ENCODE results near the gene TFB2M.

DNA sequence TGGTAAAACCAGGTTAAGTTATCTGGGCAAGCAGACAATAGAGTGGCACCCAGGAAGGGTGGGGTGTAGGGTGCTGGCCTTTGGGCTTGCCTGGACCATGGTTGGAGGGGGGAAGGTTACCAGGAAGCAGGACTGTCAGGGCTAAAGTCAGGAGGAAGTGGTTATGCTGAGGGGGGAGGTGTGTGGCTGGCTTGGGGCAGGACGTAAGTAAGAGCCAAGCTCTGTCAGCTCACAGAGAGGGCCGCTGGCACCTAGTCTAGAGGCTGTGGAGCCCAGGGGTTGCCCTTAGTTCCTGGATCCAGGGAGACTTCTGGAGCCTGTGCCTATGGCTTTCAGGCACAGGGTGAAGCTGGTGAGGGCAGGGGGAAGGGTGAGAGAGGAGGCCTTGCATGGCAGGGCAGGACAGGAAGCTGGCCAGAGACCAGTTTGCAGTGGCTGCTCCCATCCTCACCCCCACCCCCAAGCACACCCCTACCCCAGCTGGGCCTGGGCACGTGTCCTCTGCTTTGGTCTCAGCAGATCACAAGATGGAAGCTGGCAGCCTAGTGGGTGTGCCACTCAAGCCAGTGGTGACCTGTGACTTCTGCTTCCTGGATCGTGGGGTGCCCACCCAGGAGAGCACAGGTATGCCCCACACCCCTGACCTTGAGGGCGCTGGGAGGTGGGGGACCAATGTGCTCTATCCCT, 38.5 kb downstream of the TFB2M start:
- TF ChIP-seq, protein P1, sequence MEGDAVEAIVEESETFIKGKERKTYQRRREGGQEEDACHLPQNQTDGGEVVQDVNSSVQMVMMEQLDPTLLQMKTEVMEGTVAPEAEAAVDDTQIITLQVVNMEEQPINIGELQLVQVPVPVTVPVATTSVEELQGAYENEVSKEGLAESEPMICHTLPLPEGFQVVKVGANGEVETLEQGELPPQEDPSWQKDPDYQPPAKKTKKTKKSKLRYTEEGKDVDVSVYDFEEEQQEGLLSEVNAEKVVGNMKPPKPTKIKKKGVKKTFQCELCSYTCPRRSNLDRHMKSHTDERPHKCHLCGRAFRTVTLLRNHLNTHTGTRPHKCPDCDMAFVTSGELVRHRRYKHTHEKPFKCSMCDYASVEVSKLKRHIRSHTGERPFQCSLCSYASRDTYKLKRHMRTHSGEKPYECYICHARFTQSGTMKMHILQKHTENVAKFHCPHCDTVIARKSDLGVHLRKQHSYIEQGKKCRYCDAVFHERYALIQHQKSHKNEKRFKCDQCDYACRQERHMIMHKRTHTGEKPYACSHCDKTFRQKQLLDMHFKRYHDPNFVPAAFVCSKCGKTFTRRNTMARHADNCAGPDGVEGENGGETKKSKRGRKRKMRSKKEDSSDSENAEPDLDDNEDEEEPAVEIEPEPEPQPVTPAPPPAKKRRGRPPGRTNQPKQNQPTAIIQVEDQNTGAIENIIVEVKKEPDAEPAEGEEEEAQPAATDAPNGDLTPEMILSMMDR (IDR thresholded peaks at IDR 0.05), result no peak
- no peak for TF ChIP-seq POLR2A (IDR thresholded peaks at IDR 0.05)
